ENCODE measurements around the gene NASP. TPM values are rescaled to one million over a fixed set of nuclear protein-coding genes. Genes with fewer than 3 reads are reported as not detected.

Gene NASP
- total and polyA plus RNA-seq, 10 donors, result 85.1 to 151 (median 117) TPM

- intact Hi-C loops (cut with DNase I; ENCODE audit: low total_unique reads), result no loop called here
- TF ChIP-seq POLR2A (IDR thresholded peaks at IDR 0.05), result no peak
- no peak for TF ChIP-seq CTCF (IDR thresholded peaks at IDR 0.05 in 8 of 11, conservative IDR thresholded peaks at IDR 0.05 in 3 of 11)
- TF ChIP-seq POLR2AphosphoS5 (IDR thresholded peaks at IDR 0.05), result no peak
- no peak overlapping the region for H3K4me3 ChIP-seq
- H3K36me3 ChIP-seq, result peaks cover 0 to 34% (median 0%) of the 10 kb centered on the region in 6 donors
- 88 to 96% (median 91%) methylated on average over 2 of the region's 2 CpGs for WGBS, 5 donors
- H3K27me3 ChIP-seq (replicated peaks in 1 of 7), result no peaks in the 10 kb centered on the region
- no peak for DNase-seq
- H3K27ac ChIP-seq, result no peak overlapping the region
- H3K9me3 ChIP-seq, result no peaks in the 10 kb centered on the region
- H3K4me1 ChIP-seq, result peaks cover 13 to 92% (median 42%) of the 10 kb centered on the region in 6 donors
These were observed 83.0 kb downstream of the NASP start for GRCh38 chr1:45666836-45667235.

DNA sequence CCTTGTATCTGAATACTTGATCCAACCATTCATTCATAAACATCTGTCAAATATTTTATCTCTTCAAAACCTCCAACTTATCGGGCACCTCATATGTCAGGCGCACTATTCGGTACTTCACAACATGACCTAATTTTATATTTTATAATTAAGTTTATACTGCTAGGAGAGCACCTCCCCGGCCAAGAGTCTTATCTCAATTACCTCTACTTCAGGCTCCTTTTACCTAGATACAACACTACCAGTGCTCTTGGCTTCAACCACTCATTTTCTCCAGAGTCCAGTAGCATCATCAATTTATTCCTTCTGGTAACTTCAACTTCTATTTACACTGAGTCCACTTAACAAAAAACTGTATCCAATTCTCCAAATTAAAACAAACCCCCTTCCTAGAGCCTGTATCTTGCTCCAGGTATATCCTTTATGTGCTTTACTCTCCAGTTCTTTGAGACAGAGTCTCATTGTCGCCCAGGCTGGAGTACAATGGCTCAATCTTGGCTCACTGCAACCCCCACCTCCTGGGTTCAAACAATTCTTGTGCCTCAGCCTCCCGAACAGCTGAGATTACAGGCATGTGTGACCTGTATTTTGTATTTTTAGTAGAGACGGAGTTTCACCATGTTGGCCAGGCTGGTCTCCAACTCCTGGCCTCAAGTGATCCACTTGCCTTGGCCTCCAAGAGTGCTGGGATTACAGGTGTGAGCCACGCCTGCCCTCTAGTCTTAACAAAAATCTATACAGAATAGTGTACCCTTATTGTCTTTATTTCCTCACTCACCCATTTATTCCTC is 83.7 kb downstream of the NASP start:
- Histone ChIP-seq H3K4me3 (no peak overlapping the region), H3K9me3 (no peaks in the 10 kb centered on the region), H3K27ac (no peak overlapping the region), H3K36me3 (peaks cover 0 to 32% (median 0%) of the 10 kb centered on the region in 6 donors), H3K4me1 (peaks cover 13 to 92% (median 47%) of the 10 kb centered on the region in 6 donors), H3K27me3 (replicated peaks in 1 of 7) (no peaks in the 10 kb centered on the region)
- no peak for DNase-seq
- no peak for TF ChIP-seq POLR2AphosphoS5 (IDR thresholded peaks at IDR 0.05)
- no peak for TF ChIP-seq CTCF (IDR thresholded peaks at IDR 0.05 in 8 of 11, conservative IDR thresholded peaks at IDR 0.05 in 3 of 11)
- TF ChIP-seq POLR2A (IDR thresholded peaks at IDR 0.05), result no peak
- intact Hi-C loops (cut with DNase I; ENCODE audit: low total_unique reads), result no loop called here
- WGBS, 5 donors, result 89 to 95% (median 93%) methylated on average over 8 of the region's 8 CpGs

Small RNA genes lying within 50 kb of the gene (small RNA-seq; reads per million reads assigned to genes)
- 0 reads per million in 4 donors for gene AL355480.1
- 0 reads per million in 4 donors for gene AL355480.2
- 0 reads per million in 4 donors for gene AL355480.3
- gene AL355480.4, result 0 reads per million in 4 donors

Other genes with a start within 250 kb of the NASP start
- gene TOE1, start 243.9 kb upstream of the NASP start, total RNA-seq, result 10 to 100 TPM in 6 of 7 donors, 1 to 10 TPM in 1; 8.9 to 12.6 (median 11.7) TPM
- gene TOE1, start 243.9 kb upstream of the NASP start, polyA plus RNA-seq, result 10 to 100 TPM in 2 of 3 donors, 1 to 10 TPM in 1; 8.7 to 11.6 (median 10.6) TPM
- 10 to 100 TPM; 26.3 to 41.1 (median 36.4) TPM for gene MUTYH, start 243.6 kb upstream of the NASP start, total RNA-seq
- 10 to 100 TPM; 25.4 to 46.9 (median 37.9) TPM for gene MUTYH, start 243.6 kb upstream of the NASP start, polyA plus RNA-seq
- gene TESK2, start 92.9 kb upstream of the NASP start, total RNA-seq, result 10 to 100 TPM in 3 of 7 donors, 1 to 10 TPM in 4; 7.3 to 11.5 (median 9.5) TPM
- 1 to 10 TPM; 3.2 to 5.7 (median 5.1) TPM for gene TESK2, start 92.9 kb upstream of the NASP start, polyA plus RNA-seq
- gene CCDC163, start 84.0 kb upstream of the NASP start, total RNA-seq, result 1 to 10 TPM; 1.1 to 6.1 (median 3.0) TPM
- gene CCDC163, start 84.0 kb upstream of the NASP start, polyA plus RNA-seq, result 1 to 10 TPM in 2 of 3 donors, under 1 TPM in 1; 0.83 to 3.1 (median 2.7) TPM
- gene MMACHC, start 83.7 kb upstream of the NASP start, total RNA-seq, result 1 to 10 TPM; 1.2 to 5.8 (median 4.7) TPM
- 1 to 10 TPM in 2 of 3 donors, under 1 TPM in 1; 0.65 to 1.9 (median 1.0) TPM for gene MMACHC, start 83.7 kb upstream of the NASP start, polyA plus RNA-seq
- gene PRDX1, start 62.2 kb upstream of the NASP start, total RNA-seq, result 100 to 1,000 TPM; 156 to 265 (median 242) TPM
- gene PRDX1, start 62.2 kb upstream of the NASP start, polyA plus RNA-seq, result 100 to 1,000 TPM; 258 to 457 (median 407) TPM
- gene AKR1A1, start 33.2 kb upstream of the NASP start, total RNA-seq, result 100 to 1,000 TPM in 5 of 7 donors, 10 to 100 TPM in 2; 68.8 to 147 (median 123) TPM
- 100 to 1,000 TPM; 132 to 150 (median 142) TPM for gene AKR1A1, start 33.2 kb upstream of the NASP start, polyA plus RNA-seq
- 1 to 10 TPM; 2.6 to 7.6 (median 5.4) TPM for gene CCDC17, start 40.0 kb downstream of the NASP start, total RNA-seq
- 1 to 10 TPM in 2 of 3 donors, under 1 TPM in 1; 0.55 to 1.6 (median 1.5) TPM for gene CCDC17, start 40.0 kb downstream of the NASP start, polyA plus RNA-seq
- gene GPBP1L1, start 102.5 kb downstream of the NASP start, total RNA-seq, result 100 to 1,000 TPM; 118 to 174 (median 136) TPM
- gene GPBP1L1, start 102.5 kb downstream of the NASP start, polyA plus RNA-seq, result 10 to 100 TPM; 36.3 to 53.0 (median 42.8) TPM
- 10 to 100 TPM; 16.4 to 32.7 (median 19.9) TPM for gene TMEM69, start 104.1 kb downstream of the NASP start, total RNA-seq
- 10 to 100 TPM; 18.3 to 24.5 (median 20.8) TPM for gene TMEM69, start 104.1 kb downstream of the NASP start, polyA plus RNA-seq
- 10 to 100 TPM in 5 of 7 donors, 1 to 10 TPM in 2; 7.6 to 13.4 (median 10.8) TPM for gene IPP, start 166.6 kb downstream of the NASP start, total RNA-seq
- gene IPP, start 166.6 kb downstream of the NASP start, polyA plus RNA-seq, result 1 to 10 TPM in 2 of 3 donors, under 1 TPM in 1; 0.96 to 4.1 (median 2.5) TPM
- gene MAST2, start 219.6 kb downstream of the NASP start, total RNA-seq, result 10 to 100 TPM in 6 of 7 donors, 1 to 10 TPM in 1; 8.9 to 19.4 (median 14.5) TPM
- 1 to 10 TPM; 3.6 to 4.1 (median 4.0) TPM for gene MAST2, start 219.6 kb downstream of the NASP start, polyA plus RNA-seq

Data from spleen (tissue), 11 donors.